GF-D8 (cell line): ENCODE data around the gene GNG8.

Experiments used
- DNase-seq: peaks from one replicate; lab custom pipeline; 2025; lab: John Stamatoyannopoulos, UW

Gene GNG8

DNA sequence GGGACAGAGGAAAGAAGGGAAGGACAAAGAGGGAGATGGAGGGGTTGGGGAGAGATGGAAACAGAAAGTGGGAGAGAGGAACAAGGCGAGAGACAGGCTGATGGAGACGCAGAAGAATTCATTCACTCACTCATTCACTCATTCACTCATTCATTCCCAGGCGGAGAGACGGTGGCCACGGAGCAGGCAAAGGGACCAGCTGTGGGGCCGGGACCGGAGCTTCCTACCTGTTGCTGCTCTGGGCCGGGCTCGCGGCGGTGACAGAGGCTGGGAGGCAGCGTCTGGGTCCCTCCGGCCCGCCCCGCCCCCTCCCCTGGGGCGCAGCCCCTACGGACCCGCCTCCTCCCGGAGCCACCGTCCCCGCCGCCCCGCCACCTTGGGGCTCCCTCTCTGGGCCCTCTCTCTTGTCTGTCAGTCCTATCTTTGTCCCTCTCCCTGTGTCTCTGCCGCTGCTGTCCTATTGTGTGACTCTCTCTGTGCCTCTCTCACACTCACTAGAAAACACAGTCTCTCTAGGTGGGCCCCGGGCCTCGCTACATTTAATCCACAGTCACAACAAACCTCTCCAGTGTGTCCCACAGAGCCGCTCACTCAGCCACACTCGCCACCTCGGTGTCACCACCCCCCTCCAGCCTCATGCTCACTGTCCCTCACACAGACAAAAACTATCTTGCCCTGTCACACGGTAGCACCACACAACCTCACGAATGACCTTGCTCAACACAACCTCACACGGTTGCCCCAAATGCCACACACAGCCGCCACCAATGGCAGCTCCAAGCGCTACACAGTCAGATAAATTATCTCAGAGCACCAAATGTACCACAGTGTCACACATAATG, at the start of gene GNG8:
Gene GNG8 (minus strand): TSS at position 283 of the 842 bp plus-strand sequence. CDS start 1,520 bp downstream, outside the sequence.
- DNase-seq = no peak

DNA sequence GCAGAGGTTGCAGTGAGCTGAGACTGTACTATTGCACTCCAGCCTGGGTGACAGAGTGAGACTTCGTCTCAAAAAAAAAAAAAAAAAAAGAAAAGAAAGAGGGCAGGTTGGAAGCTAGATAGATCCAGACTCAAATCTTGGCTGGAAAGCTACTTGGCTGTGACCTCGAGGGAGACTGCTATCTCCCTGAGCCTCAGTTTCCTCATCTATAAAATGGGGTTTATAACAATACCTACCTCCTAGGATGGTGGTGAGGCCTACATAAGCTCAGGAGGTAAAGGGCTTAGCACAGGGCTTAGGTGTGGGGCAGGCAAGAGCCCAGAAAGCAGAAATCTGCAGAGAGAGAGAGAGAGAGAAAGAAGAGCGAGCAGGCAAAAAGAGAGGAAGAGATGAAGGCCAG, 49.2 kb upstream of the GNG8 start:
- DNase-seq = no peak

DNA sequence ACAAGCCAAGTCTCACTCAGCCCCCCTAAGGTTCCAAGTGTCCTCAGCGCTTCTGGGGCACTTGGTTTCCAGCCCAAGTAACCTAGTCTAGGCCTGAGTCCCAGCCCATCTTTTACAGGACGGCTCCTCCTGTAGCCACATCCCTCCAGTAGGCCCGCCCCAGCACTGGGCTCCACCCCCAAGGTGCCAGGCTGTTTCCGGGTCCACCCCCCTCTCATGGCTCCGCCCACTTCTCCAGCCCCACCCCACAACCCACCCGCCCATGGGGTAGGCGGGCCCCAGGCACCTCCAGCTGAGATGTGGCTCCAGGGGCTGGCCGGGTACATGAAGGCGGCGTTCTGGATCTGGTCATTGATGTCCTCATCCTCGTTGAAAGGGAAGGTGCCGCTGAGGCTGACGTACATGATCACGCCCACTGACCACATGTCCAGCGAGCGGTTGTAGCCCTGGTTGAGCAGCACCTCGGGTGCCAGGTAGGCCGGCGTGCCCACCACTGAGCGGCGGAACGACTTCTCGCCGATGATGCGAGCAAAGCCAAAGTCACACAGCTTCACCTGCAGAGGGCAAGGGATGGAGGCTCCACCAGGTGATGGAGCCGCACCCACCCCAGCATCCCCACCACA, 42.2 kb upstream of the GNG8 start:
- no peak for DNase-seq

DNA sequence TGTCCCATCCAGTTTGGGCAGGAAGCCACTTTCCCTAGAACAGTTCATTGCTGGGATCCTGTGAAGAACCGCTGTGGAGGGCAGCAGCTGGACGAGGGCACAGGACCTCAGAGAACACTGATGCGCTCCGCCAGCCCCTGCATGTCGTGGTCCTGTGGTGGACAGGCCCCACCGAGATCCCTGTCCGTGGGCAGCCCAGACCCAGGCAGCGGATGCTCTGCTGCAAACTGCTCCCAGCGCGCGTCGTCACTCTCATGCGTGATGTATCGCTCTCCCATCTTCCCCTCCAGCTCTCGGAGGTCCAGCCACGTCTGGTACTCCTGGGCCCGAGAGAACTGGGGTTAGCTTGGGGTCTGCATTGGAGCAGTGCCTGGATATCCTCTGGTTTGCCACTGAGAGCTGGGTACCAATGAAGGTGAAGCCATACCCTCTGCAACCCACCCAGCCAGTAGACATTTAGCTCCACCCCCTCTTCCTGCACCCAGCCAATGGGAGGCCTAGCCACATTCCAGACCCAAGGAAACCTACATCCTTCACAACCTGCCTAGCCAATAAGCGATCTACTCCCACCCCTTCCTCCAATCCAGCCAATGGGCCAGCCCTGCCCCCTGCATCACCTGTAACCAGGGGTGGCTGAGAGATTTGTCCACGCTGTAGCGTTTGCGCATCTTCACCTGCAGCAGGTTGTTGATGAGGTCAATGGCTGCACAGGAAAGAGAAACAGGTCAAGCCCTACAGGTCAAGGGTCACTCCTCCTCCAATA, 38.6 kb upstream of the GNG8 start:
- no peak for DNase-seq

- no peak for DNase-seq
Measured at GRCh38 chr19:46670813-46671212, 34.8 kb upstream of the GNG8 start.

- DNase-seq = no peak
Measured at GRCh38 chr19:46668662-46669061, 32.7 kb upstream of the GNG8 start.

GRCh38 chr19:46665072-46665471, 29.1 kb upstream of the GNG8 start:
- no peak for DNase-seq

DNA sequence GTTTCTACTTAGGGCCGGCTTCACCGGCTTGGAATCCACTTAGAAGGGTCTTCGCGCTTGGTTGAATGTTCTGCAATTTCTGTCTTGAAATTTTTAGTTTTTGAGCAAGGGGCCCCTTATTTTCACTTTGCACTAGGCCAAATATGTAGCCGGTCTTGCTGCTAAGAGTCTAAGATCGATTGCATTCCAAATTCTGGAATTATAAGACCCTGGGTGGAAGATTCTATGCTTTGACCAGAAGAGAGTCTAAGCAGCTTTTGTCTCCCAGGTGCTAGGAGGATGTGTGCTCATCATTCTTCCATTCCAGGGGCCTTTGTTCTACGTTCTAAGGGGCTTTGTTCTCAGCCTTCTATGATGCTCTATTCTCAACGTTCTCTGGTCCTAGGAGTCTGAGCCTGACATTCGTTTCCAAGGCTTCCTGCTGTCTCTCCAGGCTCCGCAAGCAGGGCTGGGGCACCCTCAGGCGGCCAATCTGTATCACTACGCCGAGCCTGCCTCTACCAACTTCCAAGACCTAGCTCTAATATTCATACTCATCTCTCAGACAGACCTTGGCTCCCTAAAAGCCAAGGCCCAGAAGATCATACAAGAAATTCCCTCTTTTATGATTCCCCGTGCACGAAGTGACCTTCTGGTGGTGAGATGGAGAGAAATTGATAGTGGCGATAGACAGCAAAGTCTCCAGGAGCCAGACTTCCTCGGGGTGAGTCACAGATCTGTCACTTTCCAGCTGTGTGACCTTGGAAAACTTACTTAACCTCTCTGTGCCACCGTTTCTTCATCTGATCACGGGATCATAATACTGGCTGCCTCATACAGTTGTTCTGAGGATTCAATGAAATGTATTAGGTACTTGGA, 26.0 kb upstream of the GNG8 start:
- peak; percentile 53 for DNase-seq

DNA sequence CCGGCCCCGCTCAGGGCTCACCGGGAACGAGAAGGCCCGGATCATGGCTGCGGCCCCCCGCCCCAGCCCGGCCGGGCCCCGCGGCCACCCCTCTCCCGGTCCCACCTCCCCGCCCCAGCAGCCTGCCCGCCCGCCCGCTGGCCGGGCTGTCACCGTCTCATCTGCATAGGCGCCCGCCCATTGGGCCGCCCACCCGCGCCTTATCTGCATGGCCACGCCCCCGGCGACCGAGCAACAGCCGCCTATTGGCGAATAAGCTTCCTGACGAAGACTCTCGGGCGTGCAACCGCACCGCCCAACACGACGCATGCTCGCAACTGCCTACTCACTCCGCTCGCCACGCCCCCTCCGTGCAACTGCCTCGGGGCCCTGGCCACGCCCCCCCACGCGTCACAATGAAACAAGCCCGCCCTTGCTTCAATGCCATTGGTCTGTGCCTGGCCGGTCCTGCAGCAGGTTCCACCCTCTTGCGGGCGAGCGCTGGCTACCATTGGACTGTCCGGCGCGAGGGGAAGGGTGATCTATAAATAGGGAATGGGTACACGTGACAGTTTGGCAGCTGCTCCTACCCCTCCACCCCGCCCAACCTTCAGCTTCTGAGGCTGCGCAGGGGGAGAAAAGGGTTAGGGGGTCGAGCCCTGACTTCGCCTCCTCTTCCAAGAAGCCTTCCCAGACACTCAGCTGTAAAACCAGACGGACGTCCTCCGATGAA, 25.2 kb upstream of the GNG8 start, which contains the start of gene DACT3:
Gene DACT3 (minus strand): TSS at position 163 of the 712 bp plus-strand sequence. CDS start 118 bp downstream, at position 45.
- DNase-seq = peak; percentile 97

DNA sequence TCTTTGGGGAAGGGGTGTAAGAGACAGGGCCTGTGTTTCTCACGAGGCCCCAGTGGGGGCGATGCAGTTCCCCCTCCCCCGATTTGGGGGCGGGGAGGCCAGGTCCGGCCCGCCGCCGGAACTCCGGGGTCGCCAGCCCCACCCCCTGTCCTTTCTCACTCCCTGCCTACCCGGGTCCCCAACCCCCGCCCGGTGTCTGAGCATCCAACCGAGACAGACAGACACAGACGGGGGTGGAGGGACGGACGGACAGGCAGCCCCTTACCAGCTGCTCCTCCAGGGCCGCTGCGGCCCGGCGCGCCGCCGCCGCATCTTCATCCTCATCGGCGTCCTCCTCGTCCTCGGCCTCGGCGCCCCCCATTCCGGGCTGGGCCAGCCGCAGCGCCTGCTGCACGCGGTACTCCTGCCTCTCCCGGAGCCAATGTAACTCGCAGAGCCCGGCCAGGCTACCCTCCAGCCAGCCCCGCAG, 24.6 kb upstream of the GNG8 start:
- no peak for DNase-seq

DNA sequence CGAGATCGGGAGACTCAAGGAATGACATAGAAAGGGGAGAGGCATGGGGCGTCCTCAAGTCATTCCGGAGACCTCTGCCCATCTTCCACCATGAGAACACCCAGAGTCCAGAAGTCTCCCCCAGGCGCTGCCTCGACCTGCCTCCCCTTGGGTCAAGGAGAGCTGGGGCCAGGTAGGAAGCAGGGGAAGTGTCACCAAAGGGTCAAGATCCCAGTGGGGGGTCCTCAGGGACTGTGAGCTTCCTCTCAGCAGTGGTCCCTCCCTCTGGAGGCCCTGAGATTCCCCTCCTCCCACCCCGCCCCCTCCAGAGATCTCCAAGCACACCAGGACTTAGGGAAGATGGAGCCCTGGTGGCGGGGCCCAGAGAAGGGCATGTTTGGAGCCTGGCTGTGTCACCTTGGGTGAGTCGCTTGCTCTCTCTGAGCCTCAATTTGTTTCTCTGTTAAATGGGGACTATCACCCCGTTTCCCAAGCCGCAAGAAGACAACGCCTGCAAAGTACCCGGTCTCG, 24.1 kb upstream of the GNG8 start:
- DNase-seq = no peak

- DNase-seq = no peak
Measured at GRCh38 chr19:46659151-46660007, 23.4 kb upstream of the GNG8 start.

- DNase-seq = no peak
Measured at GRCh38 chr19:46656541-46656940, 20.5 kb upstream of the GNG8 start.

DNA sequence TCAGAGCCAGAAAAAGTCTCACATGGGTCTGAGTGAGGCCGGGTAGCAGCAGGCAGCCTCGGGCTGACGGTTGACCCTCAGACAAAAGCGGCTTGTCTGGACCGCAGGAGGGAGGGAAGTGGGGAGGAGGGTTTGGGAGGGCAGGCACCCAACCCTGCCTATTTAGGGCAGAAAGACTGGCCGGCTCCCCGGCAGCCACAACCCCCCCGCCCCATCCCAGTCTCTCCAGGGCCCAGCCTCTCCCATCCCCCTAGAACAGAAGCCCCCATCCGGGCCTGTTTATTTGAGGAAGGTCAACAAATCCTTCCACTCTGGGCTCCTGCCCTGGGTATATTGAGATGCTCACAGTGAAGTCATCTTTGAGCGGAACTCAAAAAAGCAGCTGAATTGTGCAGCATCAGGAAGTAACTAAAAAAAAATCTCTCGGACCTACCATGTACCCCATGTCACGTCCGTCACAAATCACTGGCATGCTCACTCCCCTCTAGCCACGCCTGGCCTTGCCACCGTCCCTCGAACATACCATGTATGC, 18.7 kb upstream of the GNG8 start:
- no peak for DNase-seq

DNA sequence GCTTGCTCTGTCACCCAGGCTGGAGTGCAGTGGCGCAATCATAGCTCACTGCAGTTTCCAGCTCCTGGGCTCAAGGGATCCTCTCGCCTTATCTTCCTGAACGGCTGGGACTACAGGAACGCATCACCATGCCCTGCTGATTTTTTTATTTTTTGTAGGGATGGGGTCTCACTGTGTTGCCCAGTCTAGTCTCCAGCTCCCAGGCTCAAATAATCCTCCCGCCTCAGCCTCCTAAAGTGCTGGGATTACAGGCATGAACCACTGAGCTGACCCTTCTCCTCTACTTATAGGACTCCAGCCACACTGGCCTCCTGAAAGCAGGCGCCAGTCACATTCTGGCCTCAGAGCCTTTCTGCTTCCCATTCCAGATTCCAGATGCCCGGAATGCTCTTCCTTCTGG, 14.4 kb upstream of the GNG8 start:
- no peak for DNase-seq

DNA sequence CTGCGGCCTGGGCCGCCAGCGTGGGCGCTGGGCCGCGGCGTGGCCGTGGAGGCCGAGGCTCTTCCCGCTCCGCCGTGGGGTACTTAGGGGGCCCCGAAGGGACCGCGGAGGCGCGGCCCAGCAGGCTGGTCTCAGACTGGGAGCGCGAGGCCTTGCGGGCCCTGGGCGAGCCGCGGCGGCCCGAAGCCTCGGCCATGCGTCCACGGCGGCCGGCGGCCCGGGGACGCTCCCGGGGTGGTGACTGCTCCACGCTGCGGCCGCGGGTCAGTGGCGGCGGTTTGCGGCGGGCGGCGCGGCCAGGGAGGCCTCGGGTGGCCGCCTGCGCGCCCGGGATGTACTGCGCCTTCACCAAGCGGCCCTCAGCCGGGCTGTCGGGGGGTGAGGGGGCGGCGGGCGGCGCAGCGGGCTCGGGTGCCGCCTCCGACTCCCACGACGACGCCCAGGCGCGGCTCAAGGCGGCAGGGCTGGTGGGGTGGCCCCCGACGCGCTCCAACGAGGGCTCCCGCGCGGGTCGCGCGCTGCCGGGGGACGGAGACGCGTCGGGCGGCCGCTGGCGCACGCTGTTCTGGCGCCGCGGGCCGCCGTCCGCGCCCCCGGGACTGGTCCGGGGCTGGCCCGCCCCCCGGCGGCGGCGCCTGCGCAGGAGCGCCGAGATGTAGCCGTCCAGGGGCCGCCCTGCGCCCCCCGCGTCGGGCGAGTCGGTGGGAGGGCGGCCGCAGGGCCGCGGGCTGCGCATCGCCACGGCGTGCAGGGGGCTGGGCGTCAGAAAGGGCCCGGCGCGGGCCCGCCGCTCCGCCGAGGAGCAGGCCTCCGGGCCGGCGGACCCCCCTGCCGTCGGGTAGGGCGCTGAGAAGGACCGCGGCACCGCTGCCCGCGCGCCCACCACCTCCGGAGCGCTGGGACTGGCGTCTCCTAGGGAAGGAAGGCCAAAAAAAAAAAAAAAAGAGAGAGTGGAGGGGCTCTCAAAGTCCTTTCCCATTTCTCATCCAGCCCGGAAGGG, 13.3 kb upstream of the GNG8 start:
- DNase-seq = no peak

DNA sequence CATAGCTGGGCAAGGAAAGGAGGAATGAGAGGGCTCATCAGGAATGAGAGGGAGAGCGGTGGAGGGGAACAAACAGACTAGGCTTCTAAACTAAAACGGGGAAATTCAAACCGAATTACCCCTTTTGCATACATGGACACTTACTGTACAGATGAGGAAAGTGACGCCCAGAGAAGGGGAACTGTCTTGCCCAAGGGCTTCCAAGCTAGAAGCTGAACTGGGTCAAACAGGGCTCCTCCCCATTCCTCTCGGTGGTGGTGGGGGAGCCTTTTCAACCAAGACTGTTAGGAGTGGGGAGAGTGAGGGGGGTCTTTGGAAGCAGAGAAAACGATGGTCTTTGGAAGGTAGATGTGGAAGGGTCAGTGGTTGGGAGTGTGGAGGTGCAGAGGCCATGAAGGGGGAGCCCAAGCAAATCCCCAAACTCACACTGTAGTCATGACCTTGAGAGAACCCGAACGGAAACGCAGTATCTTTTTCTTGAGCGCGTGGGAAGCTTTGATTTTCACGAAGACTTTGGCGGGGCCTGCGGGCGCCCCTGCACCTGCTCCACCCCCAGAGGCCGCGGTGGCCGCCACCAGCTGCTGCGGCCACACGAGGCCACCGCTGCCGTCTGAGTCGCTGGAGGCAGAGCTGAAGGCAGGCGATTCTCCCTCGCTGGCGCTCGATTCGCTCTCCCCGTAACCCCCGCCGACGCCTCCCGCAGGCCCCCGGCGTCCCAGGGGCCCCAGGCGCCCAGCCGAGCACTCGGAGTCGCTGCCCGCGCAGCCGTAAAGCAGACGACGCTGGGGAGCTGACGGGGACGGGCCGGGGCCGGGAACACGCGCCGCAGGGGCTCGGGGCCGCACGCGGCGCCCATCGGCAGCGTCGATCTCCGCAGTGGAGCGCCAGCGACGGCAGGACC, 12.3 kb upstream of the GNG8 start:
- DNase-seq = no peak
